ENCODE results near the gene REN. TPM values are rescaled to one million over a fixed set of nuclear protein-coding genes. Genes with fewer than 3 reads are reported as not detected.

The REN gene
- polyA plus RNA-seq, 1 donor from 2014 or later, result not detected

DNA sequence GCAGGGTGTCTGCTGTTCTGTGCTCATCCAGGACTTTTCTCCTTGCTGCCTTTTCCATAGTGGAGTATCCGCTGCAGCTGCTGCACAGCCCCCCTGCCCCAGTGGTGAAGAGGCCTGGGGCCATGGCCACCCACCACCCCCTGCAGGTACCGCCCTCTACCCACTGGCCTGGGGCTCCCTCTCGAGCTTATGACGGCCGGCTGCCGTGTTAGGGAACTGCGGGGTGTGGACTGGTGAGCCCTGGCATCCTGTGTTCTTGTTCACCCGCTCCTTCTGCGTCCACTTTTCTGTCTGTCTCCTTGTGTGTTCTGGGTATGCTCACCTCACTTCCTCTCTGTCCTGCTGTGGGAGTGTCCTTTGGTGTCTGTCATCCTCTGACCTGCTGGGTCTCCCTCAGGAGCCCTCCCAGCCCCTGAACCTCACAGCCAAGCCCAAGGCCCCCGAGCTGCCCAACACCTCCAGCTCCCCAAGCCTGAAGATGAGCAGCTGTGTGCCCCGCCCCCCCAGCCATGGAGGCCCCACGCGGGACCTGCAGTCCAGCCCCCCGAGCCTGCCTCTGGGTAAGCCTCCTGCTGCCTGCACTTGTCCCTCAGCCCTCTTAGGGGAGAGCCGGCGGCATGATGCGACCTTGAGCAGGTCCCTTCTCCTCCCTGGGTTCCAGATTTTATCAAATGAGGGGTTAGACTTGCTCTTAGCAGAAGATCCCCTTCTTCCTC lies 44.1 kb downstream of the REN start:
- Histone ChIP-seq H3K27me3 (ENCODE audit: insufficient read depth, low read depth, low read length) (no peaks in the 10 kb centered on the region), H3K36me3 (ENCODE audit: insufficient read depth, low read length) (no peaks in the 10 kb centered on the region)
- TF ChIP-seq, protein P1, sequence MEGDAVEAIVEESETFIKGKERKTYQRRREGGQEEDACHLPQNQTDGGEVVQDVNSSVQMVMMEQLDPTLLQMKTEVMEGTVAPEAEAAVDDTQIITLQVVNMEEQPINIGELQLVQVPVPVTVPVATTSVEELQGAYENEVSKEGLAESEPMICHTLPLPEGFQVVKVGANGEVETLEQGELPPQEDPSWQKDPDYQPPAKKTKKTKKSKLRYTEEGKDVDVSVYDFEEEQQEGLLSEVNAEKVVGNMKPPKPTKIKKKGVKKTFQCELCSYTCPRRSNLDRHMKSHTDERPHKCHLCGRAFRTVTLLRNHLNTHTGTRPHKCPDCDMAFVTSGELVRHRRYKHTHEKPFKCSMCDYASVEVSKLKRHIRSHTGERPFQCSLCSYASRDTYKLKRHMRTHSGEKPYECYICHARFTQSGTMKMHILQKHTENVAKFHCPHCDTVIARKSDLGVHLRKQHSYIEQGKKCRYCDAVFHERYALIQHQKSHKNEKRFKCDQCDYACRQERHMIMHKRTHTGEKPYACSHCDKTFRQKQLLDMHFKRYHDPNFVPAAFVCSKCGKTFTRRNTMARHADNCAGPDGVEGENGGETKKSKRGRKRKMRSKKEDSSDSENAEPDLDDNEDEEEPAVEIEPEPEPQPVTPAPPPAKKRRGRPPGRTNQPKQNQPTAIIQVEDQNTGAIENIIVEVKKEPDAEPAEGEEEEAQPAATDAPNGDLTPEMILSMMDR (IDR thresholded peaks at IDR 0.05; ENCODE audit: poor library complexity, severe bottlenecking), result no peak
- TF ChIP-seq MXI1 (conservative IDR thresholded peaks at IDR 0.05; ENCODE audit: poor library complexity, severe bottlenecking) (no peak), POLR2AphosphoS5 (IDR thresholded peaks at IDR 0.05) (no peak), RAD21 (conservative IDR thresholded peaks at IDR 0.05) (no peak), EP300 (conservative IDR thresholded peaks at IDR 0.05; ENCODE audit: poor library complexity, severe bottlenecking) (no peak)

DNA sequence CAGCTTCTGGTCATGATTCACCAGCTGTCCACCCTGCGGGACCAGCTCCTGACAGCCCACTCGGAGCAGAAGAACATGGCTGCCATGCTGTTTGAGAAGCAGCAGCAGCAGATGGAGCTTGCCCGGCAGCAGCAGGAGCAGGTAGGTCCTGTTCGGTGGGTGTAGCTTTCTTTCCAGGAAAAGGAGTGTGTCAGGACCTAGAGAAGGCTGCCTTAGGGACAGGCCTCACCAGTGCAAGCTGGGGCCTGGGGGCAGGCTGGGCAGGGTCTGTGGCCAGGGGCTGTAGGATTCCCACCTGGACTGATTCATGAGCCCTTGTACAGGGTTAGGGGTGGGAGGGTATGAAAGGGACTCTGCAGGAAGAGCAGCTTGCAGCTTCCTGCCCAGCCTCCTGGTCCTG lies 49.6 kb downstream of the REN start:
- H3K79me2 ChIP-seq (replicated peaks; ENCODE audit: insufficient read depth, low read length), result no peaks in the 10 kb centered on the region
- no peaks in the 10 kb centered on the region for H3K9me2 ChIP-seq (ENCODE audit: insufficient read depth, low read length)
- no peak overlapping the region for H3K4me2 ChIP-seq (ENCODE audit: low read length)
- H3F3A ChIP-seq (ENCODE audit: insufficient read depth, low read length, poor library complexity, severe bottlenecking), result no peaks in the 10 kb centered on the region
- no peaks in the 10 kb centered on the region for H3K36me3 ChIP-seq (ENCODE audit: insufficient read depth, low read length)
- no peak overlapping the region for H3K27ac ChIP-seq (ENCODE audit: low read length)
- peaks cover 17% of the 10 kb centered on the region for H3K27me3 ChIP-seq (ENCODE audit: insufficient read depth, low read depth, low read length)
- TF ChIP-seq EP300 (conservative IDR thresholded peaks at IDR 0.05; ENCODE audit: poor library complexity, severe bottlenecking) (no peak), RAD21 (conservative IDR thresholded peaks at IDR 0.05) (no peak), TAF1 (IDR thresholded peaks at IDR 0.05; ENCODE audit: low read depth) (no peak), SMC3 (conservative IDR thresholded peaks at IDR 0.05; ENCODE audit: poor library complexity) (no peak), EZH2 (IDR thresholded peaks at IDR 0.05; ENCODE audit: borderline replicate concordance, insufficient read depth, low read length, poor library complexity, severe bottlenecking) (no peak), POLR2AphosphoS5 (IDR thresholded peaks at IDR 0.05) (no peak), MXI1 (conservative IDR thresholded peaks at IDR 0.05; ENCODE audit: poor library complexity, severe bottlenecking) (no peak)
- TF ChIP-seq, protein P2, sequence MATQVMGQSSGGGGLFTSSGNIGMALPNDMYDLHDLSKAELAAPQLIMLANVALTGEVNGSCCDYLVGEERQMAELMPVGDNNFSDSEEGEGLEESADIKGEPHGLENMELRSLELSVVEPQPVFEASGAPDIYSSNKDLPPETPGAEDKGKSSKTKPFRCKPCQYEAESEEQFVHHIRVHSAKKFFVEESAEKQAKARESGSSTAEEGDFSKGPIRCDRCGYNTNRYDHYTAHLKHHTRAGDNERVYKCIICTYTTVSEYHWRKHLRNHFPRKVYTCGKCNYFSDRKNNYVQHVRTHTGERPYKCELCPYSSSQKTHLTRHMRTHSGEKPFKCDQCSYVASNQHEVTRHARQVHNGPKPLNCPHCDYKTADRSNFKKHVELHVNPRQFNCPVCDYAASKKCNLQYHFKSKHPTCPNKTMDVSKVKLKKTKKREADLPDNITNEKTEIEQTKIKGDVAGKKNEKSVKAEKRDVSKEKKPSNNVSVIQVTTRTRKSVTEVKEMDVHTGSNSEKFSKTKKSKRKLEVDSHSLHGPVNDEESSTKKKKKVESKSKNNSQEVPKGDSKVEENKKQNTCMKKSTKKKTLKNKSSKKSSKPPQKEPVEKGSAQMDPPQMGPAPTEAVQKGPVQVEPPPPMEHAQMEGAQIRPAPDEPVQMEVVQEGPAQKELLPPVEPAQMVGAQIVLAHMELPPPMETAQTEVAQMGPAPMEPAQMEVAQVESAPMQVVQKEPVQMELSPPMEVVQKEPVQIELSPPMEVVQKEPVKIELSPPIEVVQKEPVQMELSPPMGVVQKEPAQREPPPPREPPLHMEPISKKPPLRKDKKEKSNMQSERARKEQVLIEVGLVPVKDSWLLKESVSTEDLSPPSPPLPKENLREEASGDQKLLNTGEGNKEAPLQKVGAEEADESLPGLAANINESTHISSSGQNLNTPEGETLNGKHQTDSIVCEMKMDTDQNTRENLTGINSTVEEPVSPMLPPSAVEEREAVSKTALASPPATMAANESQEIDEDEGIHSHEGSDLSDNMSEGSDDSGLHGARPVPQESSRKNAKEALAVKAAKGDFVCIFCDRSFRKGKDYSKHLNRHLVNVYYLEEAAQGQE (IDR thresholded peaks at IDR 0.05; ENCODE audit: borderline replicate concordance), result no peak
- TF ChIP-seq, protein P1 (IDR thresholded peaks at IDR 0.05; ENCODE audit: poor library complexity, severe bottlenecking), result no peak
- no peaks in the 10 kb centered on the region for H3K9me3 ChIP-seq (ENCODE audit: low read length)
- H3K9ac ChIP-seq (ENCODE audit: low read length), result no peak overlapping the region
- no peak overlapping the region for H2AFZ ChIP-seq (ENCODE audit: low read depth, low read length)
- H4K20me1 ChIP-seq (ENCODE audit: insufficient read depth), result no peaks in the 10 kb centered on the region
- no peak overlapping the region for H3K4me3 ChIP-seq (ENCODE audit: low read length)

More for the DNA sequence above, 44.1 kb downstream of the REN start:
- H3K9me3 ChIP-seq (ENCODE audit: low read length), result no peaks in the 10 kb centered on the region
- no peak overlapping the region for H3K27ac ChIP-seq (ENCODE audit: low read length)
- no peak overlapping the region for H3K4me2 ChIP-seq (ENCODE audit: low read length)
- no peaks in the 10 kb centered on the region for H3K79me2 ChIP-seq (replicated peaks; ENCODE audit: insufficient read depth, low read length)
- no peak overlapping the region for H3K4me3 ChIP-seq (ENCODE audit: low read length)
- H3K9ac ChIP-seq (ENCODE audit: low read length), result no peak overlapping the region
- no peaks in the 10 kb centered on the region for H3F3A ChIP-seq (ENCODE audit: insufficient read depth, low read length, poor library complexity, severe bottlenecking)
- no peaks in the 10 kb centered on the region for H3K9me2 ChIP-seq (ENCODE audit: insufficient read depth, low read length)
- no peak overlapping the region for H2AFZ ChIP-seq (ENCODE audit: low read depth, low read length)
- H4K20me1 ChIP-seq (ENCODE audit: insufficient read depth), result no peaks in the 10 kb centered on the region

Measured in neural cell (in vitro differentiated cells).